CD4-positive, alpha-beta T cell treated with Interleukin-17A for 1 hour (primary cell): ENCODE measurements around the gene E2F4.
A peak's percentile ranks its signal among the peaks of the same experiment; 100 is the strongest.

Experiments used
- DNase-seq: peaks from one replicate; pipeline ENCODE4 v3.0.0-alpha.2; 2020

E2F4 gene

GRCh38 chr16:67191995-67192681, at the start of gene E2F4:
E2F4 (plus strand) TSS chr16:67192155; CDS start chr16:67192228, 73 bp downstream.
- DNase-seq, result peak; percentile 90

GRCh38 chr16:67142342-67142741, 49.6 kb upstream of the E2F4 start:
- no peak for DNase-seq

- DNase-seq, result no peak
These were observed 47.0 kb upstream of the E2F4 start for GRCh38 chr16:67144943-67145342.

GRCh38 chr16:67145746-67146145, 46.2 kb upstream of the E2F4 start:
- no peak for DNase-seq

GRCh38 chr16:67146523-67147357, 45.2 kb upstream of the E2F4 start:
- no peak for DNase-seq

GRCh38 chr16:67147437-67148140, 44.4 kb upstream of the E2F4 start:
- DNase-seq, result no peak

- no peak for DNase-seq
These were observed 43.7 kb upstream of the E2F4 start for GRCh38 chr16:67148221-67148620.

GRCh38 chr16:67148656-67149275, 43.2 kb upstream of the E2F4 start:
- no peak for DNase-seq

- DNase-seq, result no peak
These were observed 42.5 kb upstream of the E2F4 start for GRCh38 chr16:67149276-67150046.

GRCh38 chr16:67150047-67150832, 41.7 kb upstream of the E2F4 start:
- DNase-seq, result peak; percentile 50

GRCh38 chr16:67150833-67151396, 41.0 kb upstream of the E2F4 start, which contains the start of gene B3GNT9:
B3GNT9 (minus strand) TSS chr16:67150998; CDS start chr16:67150485, 513 bp downstream.
- DNase-seq, result peak; percentile 38

- DNase-seq, result no peak
These were observed 40.4 kb upstream of the E2F4 start for GRCh38 chr16:67151431-67152097.

- no peak for DNase-seq
These were observed 37.2 kb upstream of the E2F4 start for GRCh38 chr16:67154578-67155294.

- peak; percentile 80 for DNase-seq
These were observed 36.4 kb upstream of the E2F4 start for GRCh38 chr16:67155295-67156142.

- DNase-seq, result no peak
These were observed 35.7 kb upstream of the E2F4 start for GRCh38 chr16:67156143-67156844.

- DNase-seq, result no peak
These were observed 34.7 kb upstream of the E2F4 start for GRCh38 chr16:67157106-67157748.

- DNase-seq, result peak; percentile 76
These were observed 33.9 kb upstream of the E2F4 start for GRCh38 chr16:67157892-67158635.
